Stimulated activated CD8-positive, alpha-beta memory T cell treated with anti-CD3 and anti-CD28 coated beads, Interleukin-7, amount 100 ng/mL, for 1 hour (primary cell): ENCODE measurements around the gene GPRIN3.
"Not testable (repeated sequence)": the region's sequence is repeated elsewhere in the genome, so short reads cannot be mapped to it uniquely, and the experiment has no call there.

ENCODE experiments used
- DNase-seq, 2 donors: peaks; one replicate each; pipeline ENCODE4 v3.0.0-alpha.2; 2020; ENCODE audit warnings: low read depth in 2 of 2

GPRIN3 gene

DNA sequence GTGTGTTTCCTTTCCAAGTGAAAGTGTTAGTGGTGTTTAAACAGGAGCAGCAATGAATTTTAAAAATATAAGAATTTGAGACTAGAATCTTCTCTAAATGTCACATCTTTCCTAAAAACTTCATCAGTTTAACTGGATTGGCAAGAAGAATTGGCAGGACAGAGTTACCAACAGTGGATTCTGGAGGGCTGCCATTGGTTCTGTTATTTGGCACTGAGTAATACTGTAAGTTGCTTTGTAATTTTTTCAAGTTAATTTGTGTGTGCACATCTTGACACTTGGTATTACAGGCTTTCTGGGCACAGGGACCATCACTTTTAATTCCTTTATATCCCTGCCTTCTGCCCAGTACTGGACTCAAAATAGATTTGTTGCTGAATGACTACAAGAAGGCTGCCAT, 4.5 kb upstream of the GPRIN3 start:
- DNase-seq = no peak

DNA sequence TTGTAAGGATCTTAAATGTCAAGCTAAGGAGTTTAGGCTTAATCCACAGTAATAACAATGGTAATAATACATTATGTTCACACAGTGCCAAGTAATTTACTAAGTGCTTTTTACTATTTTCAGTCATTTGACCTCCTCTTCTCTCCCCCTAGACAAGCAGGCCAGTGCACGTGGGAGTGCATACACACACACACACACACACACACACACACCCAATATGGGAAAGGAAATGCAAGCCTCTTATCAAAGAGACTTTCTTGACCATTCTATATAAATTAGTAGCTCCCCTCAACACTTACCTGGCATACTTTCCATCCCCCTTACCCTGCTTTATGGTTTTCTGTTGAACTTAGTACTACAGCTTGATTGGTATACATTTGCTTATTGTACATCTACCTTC, 3.8 kb upstream of the GPRIN3 start:
- DNase-seq = no peak

DNA sequence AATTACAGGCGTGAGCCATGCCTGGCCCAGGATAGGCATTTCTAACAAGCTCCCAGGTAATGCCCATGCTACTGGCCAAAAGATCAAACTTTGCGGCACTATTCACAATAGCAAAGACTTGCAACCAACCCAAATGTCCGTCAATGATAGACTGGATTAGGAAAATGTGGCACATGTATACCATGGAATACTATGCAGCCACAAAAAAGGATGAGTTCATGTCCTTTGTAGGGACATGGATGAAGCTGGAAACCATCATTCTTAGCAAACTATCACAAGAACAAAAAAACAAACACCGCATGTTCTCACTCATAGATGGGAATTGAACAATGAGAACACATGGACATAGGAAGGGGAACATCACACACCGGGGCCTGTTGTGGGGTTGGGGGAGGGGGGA, 1.6 kb upstream of the GPRIN3 start:
- DNase-seq = not testable (repeated sequence)

DNA sequence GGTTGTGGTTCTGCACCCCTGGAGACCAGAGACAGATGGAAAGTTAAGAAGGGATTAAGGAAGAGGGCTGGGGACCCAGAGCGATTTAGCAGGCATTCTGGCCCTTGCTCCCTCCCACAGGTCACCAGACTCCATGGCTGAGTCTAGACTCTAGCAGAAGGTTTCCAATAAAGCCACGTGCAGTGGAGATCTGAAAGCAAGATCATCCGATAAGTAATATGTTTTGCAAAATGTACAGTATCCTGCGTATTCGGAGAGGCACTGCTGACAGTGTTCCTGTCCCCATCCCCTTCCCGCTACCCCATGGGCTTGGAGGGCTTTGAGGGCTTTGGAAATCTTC, 531 bp upstream of the GPRIN3 start:
- no peak for DNase-seq

DNA sequence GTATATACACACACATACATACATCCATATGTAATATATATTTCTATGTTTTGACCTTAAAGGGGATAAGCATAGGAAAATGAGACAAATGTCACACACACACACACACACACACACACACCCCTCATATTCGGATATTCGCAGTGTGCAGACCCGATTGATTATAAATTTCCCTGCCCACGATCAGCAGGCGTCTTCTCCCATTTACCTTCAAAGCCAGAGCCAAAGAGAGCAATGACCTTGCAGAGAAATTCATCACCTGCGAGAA, 488 bp downstream of the GPRIN3 start:
- DNase-seq = no peak

DNA sequence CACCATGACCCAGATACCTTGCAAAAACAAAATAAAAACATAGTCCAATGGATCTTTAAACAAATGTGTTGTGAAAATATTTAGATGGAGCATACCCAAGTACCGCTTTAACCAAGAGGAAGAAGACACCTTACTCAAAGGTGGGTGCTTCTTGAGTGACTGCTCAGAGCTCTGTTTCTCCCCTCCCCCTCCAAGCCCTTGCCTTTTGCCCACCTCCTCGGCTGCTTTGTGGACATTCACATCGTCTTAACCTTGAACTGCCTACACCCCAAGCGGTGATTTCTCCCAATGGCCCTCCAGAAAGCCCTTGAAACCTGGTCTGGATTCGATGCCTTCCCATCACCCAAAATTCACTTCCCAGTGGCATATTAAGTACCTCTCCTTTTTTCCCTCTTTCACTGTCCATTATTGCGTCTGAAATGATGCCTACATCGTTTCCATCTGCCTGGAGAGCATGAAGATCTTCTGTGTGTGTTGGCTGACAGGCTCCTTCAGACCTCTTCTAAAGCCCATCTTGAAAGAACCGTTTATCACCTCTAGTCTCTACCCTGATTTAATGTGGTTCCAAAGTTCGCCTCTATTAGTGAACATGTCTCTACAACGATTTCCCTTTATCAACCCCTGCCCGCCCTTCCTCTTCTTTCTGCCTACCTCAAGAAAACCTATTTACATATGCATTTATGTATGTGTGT, 968 bp downstream of the GPRIN3 start:
- DNase-seq = no peak

DNA sequence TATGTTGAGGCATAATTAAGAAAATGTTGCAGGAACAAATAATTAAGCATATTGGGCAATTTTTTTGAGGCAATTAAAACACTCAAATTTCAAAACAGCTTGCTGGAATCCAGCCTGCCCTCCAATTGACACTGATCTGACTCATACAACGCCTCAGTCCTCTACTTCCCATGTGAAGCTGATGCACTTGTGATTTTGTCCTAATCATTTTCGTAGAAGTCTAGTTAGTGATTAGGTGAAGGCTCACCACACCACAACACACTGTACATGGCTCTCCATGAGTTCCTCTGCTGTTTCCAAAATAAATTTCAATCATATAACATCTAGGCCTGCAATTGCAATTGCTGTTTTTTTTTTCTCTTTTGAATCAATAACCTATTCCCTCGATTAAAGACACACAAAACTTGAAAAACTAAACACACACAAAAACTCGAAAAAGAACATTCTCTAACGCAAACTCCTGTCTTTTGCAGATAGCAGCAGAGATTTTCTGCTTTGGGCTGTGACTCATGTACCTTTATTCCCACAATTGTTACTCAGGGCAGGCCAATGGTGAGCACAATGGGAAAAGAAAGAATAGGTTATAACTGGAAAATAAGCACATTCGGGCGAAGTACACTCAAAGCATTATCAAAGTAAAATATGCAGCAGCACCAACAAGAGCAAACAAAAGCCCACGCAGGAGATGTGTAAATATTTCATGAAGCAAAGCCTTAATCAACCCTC, 1.7 kb downstream of the GPRIN3 start:
- no peak for DNase-seq

DNA sequence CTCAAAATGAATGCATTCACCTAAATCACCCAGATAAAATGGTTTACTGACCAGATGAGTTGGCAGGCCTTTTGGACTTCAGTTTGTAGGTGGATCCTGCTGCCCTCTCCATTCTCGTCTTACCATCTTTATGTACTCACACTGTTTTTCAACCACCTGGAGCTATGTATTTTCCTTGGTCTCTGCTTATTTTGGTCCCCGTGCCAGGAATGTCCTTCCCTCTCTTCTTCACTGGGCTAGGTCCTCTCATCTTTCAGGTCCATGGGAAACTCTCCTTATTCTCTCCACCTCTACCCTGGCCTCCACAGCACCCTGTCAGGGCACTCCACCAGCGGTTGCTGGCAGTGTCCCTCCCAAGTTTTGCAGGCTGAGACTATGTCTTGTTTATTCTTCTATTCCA, 2.6 kb downstream of the GPRIN3 start:
- DNase-seq = no peak

DNA sequence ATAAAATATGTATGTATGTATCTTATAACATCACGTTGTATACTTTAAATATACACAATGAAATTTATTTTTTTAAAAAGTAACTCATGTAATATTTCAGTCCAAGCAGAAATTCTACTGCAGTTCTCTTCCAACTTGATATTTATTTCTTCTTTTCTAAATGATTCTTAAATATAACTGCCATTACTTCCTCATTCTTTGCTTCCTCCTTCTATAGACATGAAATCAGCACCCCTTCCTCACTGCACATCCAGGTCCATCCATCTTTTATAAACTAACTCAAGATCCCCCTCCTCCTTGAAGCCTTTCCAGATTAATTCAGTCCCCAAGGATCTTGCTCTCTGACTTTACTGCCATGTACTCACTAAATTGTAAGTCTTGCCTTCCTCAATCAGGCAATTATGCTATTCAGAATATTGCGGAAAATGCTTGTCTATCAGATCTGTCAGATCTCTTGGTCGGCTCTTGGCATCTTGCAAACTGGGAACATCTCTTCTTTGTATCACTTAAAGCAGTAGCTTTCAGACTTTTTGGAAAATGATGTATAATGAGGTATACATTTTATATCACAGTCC, 3.7 kb downstream of the GPRIN3 start:
- no peak for DNase-seq

DNA sequence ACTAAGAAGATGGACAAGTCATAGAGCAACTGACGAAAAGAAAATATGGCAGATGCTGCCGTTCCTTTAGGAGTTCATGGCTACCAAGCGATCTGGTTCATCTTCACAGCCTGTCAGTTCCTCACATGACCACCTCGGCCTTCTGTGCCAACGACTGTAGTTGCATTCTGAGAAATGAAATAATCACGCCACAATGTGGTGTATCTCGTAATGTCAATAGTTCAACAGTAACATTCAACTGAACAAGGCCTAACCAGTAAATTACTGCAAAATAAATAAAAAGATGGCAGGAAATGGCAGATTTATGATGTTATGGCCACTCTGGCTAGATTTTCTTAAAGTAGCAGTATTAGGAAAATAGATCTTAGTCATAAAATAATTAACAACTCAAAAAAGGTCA, 4.4 kb downstream of the GPRIN3 start:
- peak in 1 of 2 donors; percentile 31 for DNase-seq

DNA sequence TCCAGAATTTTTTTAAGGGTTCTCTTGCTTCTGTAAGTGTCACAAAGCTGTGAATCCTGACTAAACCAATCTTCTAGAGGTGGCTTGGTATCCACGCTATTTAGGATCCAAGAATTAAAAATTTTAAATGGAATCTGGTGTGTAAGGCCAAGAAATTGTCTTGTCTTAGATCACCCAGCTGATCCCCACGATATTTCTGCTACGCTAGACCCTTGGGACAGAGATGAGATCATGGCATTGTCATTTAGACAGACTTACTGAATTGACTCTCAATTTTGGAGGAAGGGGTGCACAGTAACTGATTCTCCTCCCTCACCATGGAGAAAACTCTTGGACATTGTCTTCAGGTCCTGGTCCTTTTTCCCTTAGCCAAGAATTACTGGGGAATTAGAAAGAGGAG, 5.7 kb downstream of the GPRIN3 start:
- DNase-seq = no peak

DNA sequence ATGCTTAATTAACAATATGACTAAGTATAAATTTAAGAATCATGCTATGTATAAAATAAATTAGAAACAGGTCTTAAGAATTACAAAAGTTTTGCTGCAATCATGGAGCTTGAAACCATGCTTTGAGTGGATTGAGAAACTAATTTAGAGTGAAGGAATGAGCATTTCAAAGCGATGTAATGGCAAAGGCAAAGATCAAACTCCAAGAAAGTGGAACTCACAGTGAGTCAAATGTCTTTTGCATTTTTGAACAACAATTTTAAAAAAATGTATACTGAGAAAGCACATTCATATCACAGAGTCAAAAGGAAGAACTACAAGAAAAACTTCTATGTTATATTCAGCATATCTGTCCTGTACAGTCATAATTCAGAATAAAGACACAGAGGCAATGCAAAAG, 6.6 kb downstream of the GPRIN3 start:
- no peak for DNase-seq

DNA sequence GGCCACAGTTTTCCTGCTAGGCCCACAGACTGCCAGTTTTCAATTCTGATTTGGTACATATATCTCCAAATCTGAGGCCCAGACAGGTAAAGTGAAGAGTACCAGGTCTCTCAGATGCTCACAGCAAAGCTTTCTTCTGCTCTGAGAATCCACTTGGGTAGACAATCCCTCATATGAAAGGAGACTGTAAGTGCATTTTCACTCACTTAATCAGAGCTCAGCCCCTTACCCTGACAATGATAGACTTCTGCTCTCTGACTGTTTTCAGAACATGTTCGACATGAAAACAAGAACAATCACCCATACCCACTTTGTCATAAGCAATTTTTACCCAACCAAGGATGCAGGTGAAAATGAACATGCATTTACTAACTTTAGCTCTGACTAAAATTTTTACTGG, 7.1 kb downstream of the GPRIN3 start:
- no peak for DNase-seq

DNA sequence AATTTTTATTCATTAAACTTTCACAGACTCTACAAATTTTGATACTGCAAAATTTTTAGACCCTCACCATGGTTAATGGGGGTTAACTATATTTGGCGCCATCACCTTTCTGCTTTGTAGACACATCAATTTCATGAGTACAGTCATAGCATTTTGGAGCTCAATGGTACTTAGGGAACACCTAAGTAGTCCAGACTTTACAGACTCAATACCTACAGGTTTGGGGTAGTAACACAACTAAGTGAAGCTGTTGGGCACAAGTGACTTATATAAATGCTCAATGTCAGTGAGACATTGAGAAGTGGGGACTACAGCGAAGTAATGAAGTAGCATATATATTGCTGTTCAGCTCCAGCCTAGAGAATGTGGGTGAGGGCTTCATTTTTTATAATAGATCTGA, 7.5 kb downstream of the GPRIN3 start:
- DNase-seq = no peak

DNA sequence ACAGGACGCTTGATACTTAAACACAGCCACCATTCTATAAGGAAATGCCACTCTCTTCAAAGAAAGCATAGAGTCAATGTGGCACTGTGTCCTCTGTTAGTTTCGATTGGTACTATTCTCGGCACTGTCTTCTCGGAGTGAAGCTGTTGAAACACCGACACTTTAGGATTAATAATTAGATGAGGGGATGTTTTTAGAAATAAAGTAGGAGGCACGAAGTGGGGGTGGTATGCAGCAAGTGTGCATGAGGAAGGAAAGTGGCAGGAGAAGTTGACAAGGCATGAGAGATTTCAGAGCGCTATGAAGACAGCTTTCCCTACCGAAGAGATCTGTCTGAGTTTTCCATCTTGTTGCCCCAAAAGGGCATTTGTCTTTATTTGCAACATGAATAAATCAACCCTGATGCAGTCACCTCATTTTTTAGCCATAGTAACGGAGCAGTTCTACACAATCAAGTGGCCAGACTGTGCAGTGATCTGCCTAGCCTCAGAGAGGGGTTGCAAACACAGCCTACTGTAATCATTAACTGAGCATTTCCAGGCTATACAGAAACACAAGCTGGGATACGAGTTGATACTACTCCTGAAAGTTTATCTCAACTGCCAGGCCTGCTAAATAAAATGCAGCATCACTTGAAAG, 8.3 kb downstream of the GPRIN3 start:
- no peak for DNase-seq

DNA sequence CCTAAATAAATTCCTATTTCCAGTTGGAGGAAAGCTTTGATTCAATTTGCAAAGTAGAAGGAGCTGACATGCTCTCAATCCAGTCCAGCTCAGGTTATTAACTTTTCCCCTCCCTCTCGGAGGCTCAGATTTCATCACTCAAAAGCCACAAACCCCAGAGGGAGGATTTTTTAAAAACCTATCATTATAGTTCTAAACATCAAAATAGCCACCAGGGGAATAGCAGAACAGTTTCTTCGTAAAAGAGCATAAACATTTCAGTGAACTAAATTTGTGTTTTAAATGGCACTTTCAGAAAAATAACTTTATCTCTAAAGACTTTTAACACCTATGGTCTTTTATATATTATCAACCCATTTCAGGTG, 8.8 kb downstream of the GPRIN3 start:
- no peak for DNase-seq

DNA sequence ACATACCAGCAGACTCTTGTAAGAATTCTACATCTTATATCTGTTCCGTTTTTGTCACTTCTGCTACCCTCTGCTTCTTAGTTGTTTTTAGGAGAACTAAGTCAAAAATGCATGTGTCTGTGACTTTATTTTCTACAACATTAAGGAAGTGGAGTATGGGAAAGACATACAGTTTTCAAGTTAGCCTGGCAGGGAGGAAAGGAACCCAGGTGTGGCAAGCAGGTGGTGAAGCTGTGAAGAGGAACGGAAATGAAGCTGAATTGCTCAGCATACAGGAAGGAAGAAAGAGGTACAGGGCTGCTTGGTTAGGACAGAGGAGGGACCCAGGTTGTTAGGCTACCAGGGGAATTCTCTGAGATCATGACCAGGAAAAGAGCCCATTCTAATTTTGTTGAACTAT, 9.4 kb downstream of the GPRIN3 start:
- DNase-seq = no peak

DNA sequence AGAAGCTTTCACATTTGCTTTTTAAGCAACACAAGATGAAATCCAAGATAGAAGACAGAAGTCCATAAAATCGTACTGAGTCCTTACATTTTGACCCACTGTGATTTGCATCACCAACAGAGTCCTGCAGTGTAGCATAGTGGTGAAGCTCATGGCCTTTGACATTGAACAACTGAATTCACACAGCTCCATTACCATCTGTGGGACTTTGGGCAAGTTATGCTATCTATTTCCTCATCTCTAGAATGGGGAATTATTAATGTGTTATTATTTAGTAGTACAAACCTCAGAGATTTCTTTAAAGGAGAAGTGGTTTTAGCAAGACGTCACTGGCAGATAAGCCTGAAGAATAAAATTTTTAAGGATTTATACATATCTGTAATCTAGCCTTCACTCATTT, 10.7 kb downstream of the GPRIN3 start:
- DNase-seq = no peak

DNA sequence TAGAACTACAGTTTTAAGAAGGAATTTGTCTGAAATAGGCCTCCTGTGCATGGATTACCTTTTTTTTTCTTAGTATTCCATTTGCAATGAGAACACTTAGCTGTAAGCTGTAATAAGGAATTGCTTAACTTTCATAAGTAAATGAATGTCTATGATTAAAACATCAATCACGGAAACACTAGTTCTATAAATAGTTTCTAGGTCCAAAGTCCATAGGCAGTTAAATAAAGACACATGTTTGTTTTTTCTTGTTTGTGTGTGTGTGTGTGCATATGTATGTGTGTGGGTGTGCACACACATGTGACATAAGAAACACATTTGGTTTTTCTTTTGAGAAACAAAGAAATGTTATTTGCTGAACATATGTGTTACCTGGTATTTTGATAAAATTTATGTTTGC, 11.2 kb downstream of the GPRIN3 start:
- DNase-seq = no peak

DNA sequence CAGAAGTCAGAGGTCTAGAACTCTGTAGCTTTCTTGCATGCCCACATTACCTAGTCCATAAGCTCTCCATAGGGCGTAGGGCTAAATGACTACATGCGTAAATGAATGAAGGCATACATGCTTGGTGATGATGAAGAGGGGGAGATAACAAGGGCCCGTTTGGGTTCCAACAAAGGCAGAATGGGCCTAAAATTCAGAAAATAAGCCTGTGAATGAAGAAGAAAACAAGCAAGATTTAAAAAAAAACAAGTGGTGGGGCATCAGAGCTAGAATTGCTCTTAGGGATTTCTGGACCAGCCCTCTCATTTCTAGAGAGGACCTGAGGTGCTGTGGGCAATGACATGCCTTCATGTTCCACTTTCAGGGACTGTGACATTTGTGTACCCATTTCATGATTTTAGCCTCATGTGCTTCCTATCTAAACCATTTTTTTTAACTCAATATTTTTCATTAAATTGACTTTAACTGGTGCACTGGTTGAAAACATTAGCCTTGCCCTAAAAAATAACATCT, 12.1 kb downstream of the GPRIN3 start:
- no peak for DNase-seq

DNA sequence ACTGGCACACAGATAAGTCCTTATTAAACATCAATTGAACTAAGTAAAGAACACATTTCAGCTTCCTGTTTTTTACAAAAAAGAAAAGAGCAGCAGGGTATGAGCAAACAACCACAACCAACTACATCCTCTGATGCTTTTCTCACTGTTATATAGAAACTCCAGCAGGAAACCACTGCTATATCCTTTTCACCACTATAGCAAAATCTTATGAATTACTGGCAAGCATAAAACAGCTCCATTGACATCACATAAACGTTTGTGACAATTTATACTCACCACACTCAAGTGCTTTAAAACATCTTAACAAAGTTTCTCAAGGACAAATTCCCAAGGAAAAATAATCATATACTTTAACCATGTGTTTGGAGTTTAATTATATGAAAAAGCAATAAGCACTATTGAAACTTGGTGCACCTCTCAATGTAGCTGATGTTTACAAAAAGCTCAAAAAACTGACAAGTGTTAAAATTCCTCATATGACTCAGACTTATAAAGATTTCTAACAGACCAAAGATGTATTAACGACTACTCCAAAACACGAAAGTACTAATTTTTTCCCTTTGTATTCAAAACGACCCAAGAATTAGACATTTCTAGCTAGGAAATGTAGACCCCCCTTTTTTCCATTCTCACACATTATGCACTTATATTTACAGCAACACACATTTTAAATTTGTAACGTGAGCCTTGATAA, 12.9 kb downstream of the GPRIN3 start:
- DNase-seq = no peak

DNA sequence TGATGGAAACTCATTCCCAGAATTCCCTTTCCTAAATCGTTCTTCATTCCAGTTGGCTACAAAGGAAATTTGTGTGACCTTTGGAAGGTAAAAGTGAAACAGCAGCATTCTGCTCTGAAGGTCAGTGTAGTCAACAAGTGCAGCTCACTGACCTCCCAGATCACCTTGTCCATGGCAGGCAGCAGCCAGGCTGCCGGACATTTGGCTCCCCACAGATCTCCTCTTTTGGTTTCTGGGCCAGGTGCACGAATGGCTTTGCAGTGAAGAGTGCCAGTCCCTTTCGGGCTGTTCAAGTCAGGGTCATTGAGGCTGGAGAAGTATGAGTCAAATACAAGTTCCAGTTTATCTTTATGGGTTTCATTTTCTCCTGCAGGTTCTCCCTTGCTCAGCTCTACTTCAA, 14.3 kb downstream of the GPRIN3 start:
- DNase-seq = no peak
